GM10266 (cell line): ENCODE results near the gene WWP2.

Source experiments
- DNase-seq: peaks from one replicate; pipeline ENCODE4 v3.0.0; 2012; ENCODE audit errors: extremely low spot score
- TF ChIP-seq, protein P1 (sequence below): IDR thresholded peaks from 2 replicates; pipeline ENCODE4 v1.5.1; 2012; ENCODE audit warnings: mild to moderate bottlenecking, low read depth; ENCODE audit not compliant: control insufficient read depth, insufficient read depth; ENCODE audit errors: missing control alignments

WWP2 gene

GRCh38 chr16:69874271-69874670 lies 112.1 kb downstream of the WWP2 start:
- TF ChIP-seq, protein P1, sequence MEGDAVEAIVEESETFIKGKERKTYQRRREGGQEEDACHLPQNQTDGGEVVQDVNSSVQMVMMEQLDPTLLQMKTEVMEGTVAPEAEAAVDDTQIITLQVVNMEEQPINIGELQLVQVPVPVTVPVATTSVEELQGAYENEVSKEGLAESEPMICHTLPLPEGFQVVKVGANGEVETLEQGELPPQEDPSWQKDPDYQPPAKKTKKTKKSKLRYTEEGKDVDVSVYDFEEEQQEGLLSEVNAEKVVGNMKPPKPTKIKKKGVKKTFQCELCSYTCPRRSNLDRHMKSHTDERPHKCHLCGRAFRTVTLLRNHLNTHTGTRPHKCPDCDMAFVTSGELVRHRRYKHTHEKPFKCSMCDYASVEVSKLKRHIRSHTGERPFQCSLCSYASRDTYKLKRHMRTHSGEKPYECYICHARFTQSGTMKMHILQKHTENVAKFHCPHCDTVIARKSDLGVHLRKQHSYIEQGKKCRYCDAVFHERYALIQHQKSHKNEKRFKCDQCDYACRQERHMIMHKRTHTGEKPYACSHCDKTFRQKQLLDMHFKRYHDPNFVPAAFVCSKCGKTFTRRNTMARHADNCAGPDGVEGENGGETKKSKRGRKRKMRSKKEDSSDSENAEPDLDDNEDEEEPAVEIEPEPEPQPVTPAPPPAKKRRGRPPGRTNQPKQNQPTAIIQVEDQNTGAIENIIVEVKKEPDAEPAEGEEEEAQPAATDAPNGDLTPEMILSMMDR: no peak
- DNase-seq: no peak

- TF ChIP-seq, protein P1: no peak
- no peak for DNase-seq
Observed at GRCh38 chr16:69880640-69881133, 118.6 kb downstream of the WWP2 start.

GRCh38 chr16:69881141-69881540 lies 119.0 kb downstream of the WWP2 start:
- TF ChIP-seq, protein P1: no peak
- no peak for DNase-seq

DNA sequence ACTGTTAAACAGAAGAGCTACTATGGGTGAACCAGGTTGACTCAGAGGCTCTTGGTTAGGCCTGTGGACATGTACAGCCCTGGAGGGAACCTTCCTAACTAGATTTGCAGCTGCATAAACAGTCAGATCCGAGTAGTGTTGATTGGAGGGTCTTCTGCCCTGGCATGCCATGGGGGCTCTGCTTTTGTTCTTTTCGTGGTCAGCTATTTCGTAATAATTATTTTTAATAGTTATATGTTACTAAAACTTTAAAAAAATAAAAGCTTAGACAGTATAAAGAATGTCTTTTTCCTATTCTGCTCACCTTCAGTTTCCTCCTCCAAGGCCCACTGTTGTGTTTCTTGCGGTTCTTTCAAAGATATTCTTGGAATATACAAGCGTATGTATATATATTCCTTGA lies 121.6 kb downstream of the WWP2 start:
- DNase-seq: no peak
- TF ChIP-seq, protein P1: no peak

DNA sequence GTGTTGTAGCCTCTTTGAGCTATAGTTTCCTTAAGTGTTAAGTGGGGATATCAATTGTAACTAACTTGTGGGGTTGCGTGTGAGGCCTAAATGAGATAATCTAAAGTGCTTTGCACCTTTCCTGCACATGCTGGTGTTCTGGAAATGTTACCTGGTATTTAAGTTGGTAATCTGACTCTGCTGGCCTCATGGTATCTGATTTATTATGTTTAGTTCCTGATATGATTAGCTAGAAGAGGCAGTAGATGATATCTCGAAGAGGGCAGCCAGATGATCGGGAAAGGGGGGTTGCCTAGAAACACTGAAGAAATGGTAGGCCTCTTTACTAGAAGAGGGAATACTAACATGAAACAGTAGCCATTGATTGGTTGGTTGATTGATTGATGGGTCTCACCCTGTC lies 123.6 kb downstream of the WWP2 start:
- TF ChIP-seq, protein P1: no peak
- DNase-seq: no peak

- TF ChIP-seq, protein P1: no peak
- DNase-seq: no peak
Observed at GRCh38 chr16:69886726-69887125, 124.6 kb downstream of the WWP2 start.

- DNase-seq: no peak
- TF ChIP-seq, protein P1: no peak
Observed at GRCh38 chr16:69888005-69888590, 126.0 kb downstream of the WWP2 start.
